ENCODE measurements around the gene PTPRN2.
"Not testable (repeated sequence)": the region's sequence is repeated elsewhere in the genome, so short reads cannot be mapped to it uniquely, and the experiment has no call there.

Gene PTPRN2

GRCh38 chr7:158526531-158526930 is 61.1 kb downstream of the PTPRN2 start:
- TF ChIP-seq CTCF (IDR thresholded peaks at IDR 0.05; ENCODE audit: low read depth, low read length) = no peak
- no peak overlapping the region for H3K4me3 ChIP-seq (ENCODE audit: low read depth, low read length)

- H3K4me3 ChIP-seq (ENCODE audit: low read depth, low read length) = no peak overlapping the region
- TF ChIP-seq CTCF (IDR thresholded peaks at IDR 0.05; ENCODE audit: low read depth, low read length) = no peak
Measured at GRCh38 chr7:158525648-158526484, 61.8 kb downstream of the PTPRN2 start.

GRCh38 chr7:158524749-158525635 is 62.6 kb downstream of the PTPRN2 start:
- H3K4me3 ChIP-seq (ENCODE audit: low read depth, low read length) = no peak overlapping the region
- TF ChIP-seq CTCF (IDR thresholded peaks at IDR 0.05; ENCODE audit: low read depth, low read length) = no peak

- not testable (repeated sequence) for H3K4me3 ChIP-seq (ENCODE audit: low read depth, low read length)
Measured at GRCh38 chr7:158524286-158524685, 63.3 kb downstream of the PTPRN2 start.

- not testable (repeated sequence) for H3K4me3 ChIP-seq (ENCODE audit: low read depth, low read length)
Measured at GRCh38 chr7:158523877-158524276, 63.7 kb downstream of the PTPRN2 start.

- not testable (repeated sequence) for H3K4me3 ChIP-seq (ENCODE audit: low read depth, low read length)
Measured at GRCh38 chr7:158523165-158523856, 64.3 kb downstream of the PTPRN2 start.

GRCh38 chr7:158521795-158522194 is 65.8 kb downstream of the PTPRN2 start:
- H3K4me3 ChIP-seq (ENCODE audit: low read depth, low read length) = not testable (repeated sequence)

- TF ChIP-seq CTCF (IDR thresholded peaks at IDR 0.05; ENCODE audit: low read depth, low read length) = no peak
Measured at GRCh38 chr7:158520825-158521224, 66.8 kb downstream of the PTPRN2 start.

GRCh38 chr7:158519633-158520174 is 67.9 kb downstream of the PTPRN2 start:
- no peak overlapping the region for H3K4me3 ChIP-seq (ENCODE audit: low read depth, low read length)
- TF ChIP-seq CTCF (IDR thresholded peaks at IDR 0.05; ENCODE audit: low read depth, low read length) = no peak

More at GRCh38 chr7:158520825-158521224, 66.8 kb downstream of the PTPRN2 start:
- H3K4me3 ChIP-seq (ENCODE audit: low read depth, low read length) = no peak overlapping the region

Data from WI38 (cell line).